Measurements from ENCODE around the gene KLHDC1. TPM values are rescaled to one million over a fixed set of nuclear protein-coding genes. Genes with fewer than 3 reads are reported as not detected.

Gene KLHDC1
- total and polyA plus RNA-seq, 9 of the 15 experiments (the other 6 are each of a cell fraction or from before 2014, with no cell fraction given) = 0.08 to 0.41 (median 0.18) TPM

- TF ChIP-seq CBX2 (IDR thresholded peaks at IDR 0.05; ENCODE audit: insufficient read depth, low read length, poor library complexity, severe bottlenecking) (no peak), ZNF282 (CRISPR knock-in tag; IDR thresholded peaks at IDR 0.05) (no peak), KLF1 (tag; IDR thresholded peaks at IDR 0.05) (no peak), ZFP91 (CRISPR knock-in tag; IDR thresholded peaks at IDR 0.05) (no peak), NCOA4 (IDR thresholded peaks at IDR 0.05; ENCODE audit: partially characterized antibody) (no peak), ZNF507 (tag; conservative IDR thresholded peaks at IDR 0.05) (no peak), PTTG1 (tag; IDR thresholded peaks at IDR 0.05; ENCODE audit: low read depth) (no peak), ILK (tag; IDR thresholded peaks at IDR 0.05; ENCODE audit: borderline replicate concordance, low read depth) (no peak), MAFK (IDR thresholded peaks at IDR 0.05; ENCODE audit: low read length) (no peak), ZNF146 (CRISPR knock-in tag; IDR thresholded peaks at IDR 0.05; ENCODE audit: unreplicated experiment) (no peak), ZNF785 (CRISPR knock-in tag; IDR thresholded peaks at IDR 0.05) (no peak), ZNF140 (CRISPR knock-in tag; IDR thresholded peaks at IDR 0.05) (no peak), RBFOX2 (IDR thresholded peaks at IDR 0.05; ENCODE audit: low read depth, low read length) (peak; percentile 92), ZHX1 (conservative IDR thresholded peaks at IDR 0.05; ENCODE audit: low read length) (no peak)
Measured at GRCh38 chr14:49692811-49693734, at the start of gene KLHDC1 (continued).

All from K562 (cell line).